Measurements from ENCODE around the gene BARX2. TPM values are rescaled to one million over a fixed set of nuclear protein-coding genes. Genes with fewer than 3 reads are reported as not detected.

The BARX2 gene
- total and polyA plus RNA-seq, 2 donors (not counting 3 experiments of a cell fraction or from before 2014, with no cell fraction given): not detected

DNA sequence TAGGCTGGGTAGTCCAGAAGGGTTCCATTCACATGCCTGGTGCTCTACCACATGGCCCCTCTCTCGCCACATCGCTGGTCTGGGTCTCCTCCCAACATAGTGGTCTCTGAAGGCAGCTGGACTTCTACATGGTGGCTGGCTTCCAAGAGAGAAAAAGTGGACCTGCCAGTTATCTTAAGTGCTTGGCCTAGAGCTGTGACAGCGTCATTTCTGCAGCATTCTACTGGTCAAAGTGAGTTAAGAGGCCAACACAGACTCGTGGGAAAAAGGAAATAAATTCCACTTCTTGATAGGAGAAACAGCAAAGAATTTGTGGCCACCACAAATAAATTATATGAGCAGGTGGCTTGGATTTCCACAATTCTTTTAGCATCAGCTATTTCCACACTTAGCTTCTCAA lies 21.0 kb upstream of the BARX2 start:
- ChIA-PET POLR2A (no interaction called here), CTCF (interaction anchor here (1.0 kb wide), 1 partner anchor 10 kb away, joined by 3 read pairs; no protein-coding TSS in a partner anchor)
- H3K27ac ChIP-seq (ENCODE audit: insufficient read depth, low read depth, low read length): no peak overlapping the region
- dilution Hi-C loops (cut with MboI; ENCODE audit: extremely low pct_ligation_motif_present, low sequenced_read_pairs): no loop called here
- peaks cover 2 to 4% of the 10 kb centered on the region in 2 experiments for H3K27me3 ChIP-seq (ENCODE audit: control insufficient read depth in 2 of 2, insufficient read depth in 2 of 2, low read length in 2 of 2)
- H3K4me1 ChIP-seq (ENCODE audit: control insufficient read depth, extremely low read depth, insufficient read depth, low read length): no peaks in the 10 kb centered on the region
- H3K4me2 ChIP-seq (ENCODE audit: insufficient read depth, low read length): no peak overlapping the region
- intact Hi-C loops (cut with micrococcal nuclease): no loop called here
- no peaks in the 10 kb centered on the region for H3K9me3 ChIP-seq (replicated peaks; ENCODE audit: control insufficient read depth, insufficient read depth, low read length)
- H3K36me3 ChIP-seq (ENCODE audit: control insufficient read depth in 2 of 2, extremely low read depth in 1 of 2, insufficient read depth in 2 of 2, low read length in 2 of 2): no peaks in the 10 kb centered on the region
- no peak overlapping the region for H3K9ac ChIP-seq (replicated peaks; ENCODE audit: extremely low read depth, insufficient read depth, low read length)
- no peak for FAIRE-seq
- H3K4me3 ChIP-seq (replicated peaks in 1 of 3; ENCODE audit: insufficient read depth in 1 of 3, low read depth in 1 of 3, low read length in 3 of 3): no peak overlapping the region
- H3K79me2 ChIP-seq (ENCODE audit: control insufficient read depth, insufficient read depth, low read length): no peaks in the 10 kb centered on the region
- H4K20me1 ChIP-seq (replicated peaks; ENCODE audit: control insufficient read depth, extremely low read depth, insufficient read depth, low read length): no peaks in the 10 kb centered on the region
- TF ChIP-seq, protein P1, sequence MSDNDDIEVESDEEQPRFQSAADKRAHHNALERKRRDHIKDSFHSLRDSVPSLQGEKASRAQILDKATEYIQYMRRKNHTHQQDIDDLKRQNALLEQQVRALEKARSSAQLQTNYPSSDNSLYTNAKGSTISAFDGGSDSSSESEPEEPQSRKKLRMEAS (IDR thresholded peaks at IDR 0.05; ENCODE audit: insufficient read depth, insufficient read length): no peak
- no peak for TF ChIP-seq GATA2 (IDR thresholded peaks at IDR 0.05; ENCODE audit: insufficient read depth, insufficient read length, low read depth, low read length)
- TF ChIP-seq POLR2AphosphoS5 (IDR thresholded peaks at IDR 0.05; ENCODE audit: insufficient read depth, low read depth, low read length): no peak
- no peak for TF ChIP-seq FOS (IDR thresholded peaks at IDR 0.05; ENCODE audit: borderline replicate concordance, insufficient read depth, low read length)
- TF ChIP-seq, protein P2, sequence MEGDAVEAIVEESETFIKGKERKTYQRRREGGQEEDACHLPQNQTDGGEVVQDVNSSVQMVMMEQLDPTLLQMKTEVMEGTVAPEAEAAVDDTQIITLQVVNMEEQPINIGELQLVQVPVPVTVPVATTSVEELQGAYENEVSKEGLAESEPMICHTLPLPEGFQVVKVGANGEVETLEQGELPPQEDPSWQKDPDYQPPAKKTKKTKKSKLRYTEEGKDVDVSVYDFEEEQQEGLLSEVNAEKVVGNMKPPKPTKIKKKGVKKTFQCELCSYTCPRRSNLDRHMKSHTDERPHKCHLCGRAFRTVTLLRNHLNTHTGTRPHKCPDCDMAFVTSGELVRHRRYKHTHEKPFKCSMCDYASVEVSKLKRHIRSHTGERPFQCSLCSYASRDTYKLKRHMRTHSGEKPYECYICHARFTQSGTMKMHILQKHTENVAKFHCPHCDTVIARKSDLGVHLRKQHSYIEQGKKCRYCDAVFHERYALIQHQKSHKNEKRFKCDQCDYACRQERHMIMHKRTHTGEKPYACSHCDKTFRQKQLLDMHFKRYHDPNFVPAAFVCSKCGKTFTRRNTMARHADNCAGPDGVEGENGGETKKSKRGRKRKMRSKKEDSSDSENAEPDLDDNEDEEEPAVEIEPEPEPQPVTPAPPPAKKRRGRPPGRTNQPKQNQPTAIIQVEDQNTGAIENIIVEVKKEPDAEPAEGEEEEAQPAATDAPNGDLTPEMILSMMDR (IDR thresholded peaks at IDR 0.05; ENCODE audit: extremely low read depth in 1 of 2, insufficient read depth in 1 of 2, low read depth in 1 of 2, low read length in 2 of 2): no peak
- H2AFZ ChIP-seq (ENCODE audit: low read depth, low read length): no peak overlapping the region
- no TSS peak for BruUV-seq (replicated peaks)
- H3K9me1 ChIP-seq (replicated peaks; ENCODE audit: control insufficient read depth, extremely low read depth, insufficient read depth, low read length): no peaks in the 10 kb centered on the region
- no peak for DNase-seq (ENCODE audit: low read depth, low spot score)

DNA sequence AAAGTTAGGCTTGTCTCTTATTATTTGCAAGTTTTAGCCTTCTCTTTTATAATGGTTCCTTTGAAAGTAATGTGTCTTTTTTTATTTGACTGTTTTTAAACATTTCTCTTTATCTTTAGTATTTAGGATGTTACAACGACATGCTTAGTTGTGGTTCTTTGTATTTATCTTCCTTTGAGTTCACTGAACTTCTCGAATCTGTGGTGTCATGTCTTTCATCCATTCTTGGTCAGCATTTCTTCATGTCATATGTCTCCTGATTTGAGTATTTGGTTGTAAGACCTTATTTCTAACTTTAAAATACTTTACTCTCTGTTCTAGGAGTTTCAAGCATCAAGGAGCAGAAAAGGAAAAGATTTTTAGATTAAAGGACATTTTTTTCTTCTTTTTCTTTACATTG lies 15.9 kb upstream of the BARX2 start:
- ChIA-PET POLR2A (no interaction called here), CTCF (no interaction called here)

More for the DNA sequence above, 15.9 kb upstream of the BARX2 start:
- Histone ChIP-seq H2AFZ (ENCODE audit: low read depth, low read length) (no peak overlapping the region), H3K4me2 (ENCODE audit: insufficient read depth, low read length) (no peak overlapping the region), H3K4me3 (replicated peaks in 1 of 3; ENCODE audit: insufficient read depth in 1 of 3, low read depth in 1 of 3, low read length in 3 of 3) (no peak overlapping the region), H4K20me1 (replicated peaks; ENCODE audit: control insufficient read depth, extremely low read depth, insufficient read depth, low read length) (no peaks in the 10 kb centered on the region), H3K9me3 (replicated peaks; ENCODE audit: control insufficient read depth, insufficient read depth, low read length) (no peaks in the 10 kb centered on the region), H3K79me2 (ENCODE audit: control insufficient read depth, insufficient read depth, low read length) (no peaks in the 10 kb centered on the region), H3K4me1 (ENCODE audit: control insufficient read depth, extremely low read depth, insufficient read depth, low read length) (no peaks in the 10 kb centered on the region), H3K27me3 (ENCODE audit: control insufficient read depth in 2 of 2, insufficient read depth in 2 of 2, low read length in 2 of 2) (peaks cover 2 to 11% of the 10 kb centered on the region in 2 experiments), H3K36me3 (ENCODE audit: control insufficient read depth in 2 of 2, extremely low read depth in 1 of 2, insufficient read depth in 2 of 2, low read length in 2 of 2) (no peaks in the 10 kb centered on the region), H3K9ac (replicated peaks; ENCODE audit: extremely low read depth, insufficient read depth, low read length) (no peak overlapping the region), H3K9me1 (replicated peaks; ENCODE audit: control insufficient read depth, extremely low read depth, insufficient read depth, low read length) (no peaks in the 10 kb centered on the region), H3K27ac (ENCODE audit: insufficient read depth, low read depth, low read length) (no peak overlapping the region)
- dilution Hi-C loops (cut with MboI; ENCODE audit: extremely low pct_ligation_motif_present, low sequenced_read_pairs): no loop called here
- BruUV-seq (replicated peaks): no TSS peak
- FAIRE-seq (no peak), DNase-seq (ENCODE audit: low read depth, low spot score) (no peak)
- TF ChIP-seq MYC (IDR thresholded peaks at IDR 0.05; ENCODE audit: low read depth, low read length): no peak
- no peak for TF ChIP-seq GATA2 (IDR thresholded peaks at IDR 0.05; ENCODE audit: insufficient read depth, insufficient read length, low read depth, low read length)
- no peak for TF ChIP-seq FOS (IDR thresholded peaks at IDR 0.05; ENCODE audit: borderline replicate concordance, insufficient read depth, low read length)
- TF ChIP-seq, protein P2 (IDR thresholded peaks at IDR 0.05; ENCODE audit: extremely low read depth in 1 of 2, insufficient read depth in 1 of 2, low read depth in 1 of 2, low read length in 2 of 2): no peak
- no peak for TF ChIP-seq POLR2AphosphoS5 (IDR thresholded peaks at IDR 0.05; ENCODE audit: insufficient read depth, low read depth, low read length)
- no peak for TF ChIP-seq POLR2A (IDR thresholded peaks at IDR 0.05; ENCODE audit: low read depth, low read length)
- TF ChIP-seq, protein P1 (IDR thresholded peaks at IDR 0.05; ENCODE audit: insufficient read depth, insufficient read length): no peak
- no peak for TF ChIP-seq EZH2 (IDR thresholded peaks at IDR 0.05; ENCODE audit: borderline replicate concordance, low read depth, low read length, severe bottlenecking)
- TF ChIP-seq JUN (IDR thresholded peaks at IDR 0.05; ENCODE audit: borderline replicate concordance, insufficient read depth, insufficient read length, low read depth): no peak
- intact Hi-C loops (cut with micrococcal nuclease): no loop called here

All from endothelial cell of umbilical vein (primary cell).